Dendritic cell treated with granulocyte-macrophage colony-stimulating factor and Interleukin-4, amounts not matched to agents 40 ng/mL and 50 ng/mL, for 4 days (primary cell): ENCODE results near the gene PLA2G1B.

Source experiments
- H3K27ac Mint-ChIP-seq: one replicate; pipeline ENCODE4 v1.8.0; 2022; ENCODE audit warnings: mild to moderate bottlenecking, mixed read lengths
- H3K27me3 Mint-ChIP-seq: one replicate; pipeline ENCODE4 v1.8.0; 2022; ENCODE audit warnings: mild to moderate bottlenecking, mixed read lengths
- H3K36me3 Mint-ChIP-seq: one replicate; pipeline ENCODE4 v1.8.0; 2022; ENCODE audit warnings: low read depth, mixed read lengths
- H3K4me1 Mint-ChIP-seq: one replicate; pipeline ENCODE4 v1.8.0; 2022; ENCODE audit warnings: low read depth, mixed read lengths
- H3K4me3 Mint-ChIP-seq: one replicate; pipeline ENCODE4 v1.8.0; 2022; ENCODE audit warnings: mild to moderate bottlenecking, moderate library complexity, mixed read lengths
- H3K9me3 Mint-ChIP-seq: one replicate; pipeline ENCODE4 v1.8.0; 2022; ENCODE audit warnings: mixed read lengths
- intact Hi-C: fragments of 100-400 bp; cut with micrococcal nuclease; formaldehyde crosslinking; loops from one replicate; pipeline ENCODE4 v1.15.0; 2022

The PLA2G1B gene

GRCh38 chr12:120365675-120366340, 38.2 kb upstream of the PLA2G1B start:
- no peak overlapping the region for H3K4me3 Mint-ChIP-seq
- no peaks in the 10 kb centered on the region for H3K36me3 Mint-ChIP-seq
- H3K4me1 Mint-ChIP-seq: peaks cover 13% of the 10 kb centered on the region
- intact Hi-C loops: no loop called here
- H3K27ac Mint-ChIP-seq: no peak overlapping the region
- H3K27me3 Mint-ChIP-seq: peaks cover 83% of the 10 kb centered on the region
- no peaks in the 10 kb centered on the region for H3K9me3 Mint-ChIP-seq

GRCh38 chr12:120364487-120364886, 36.9 kb upstream of the PLA2G1B start:
- H3K4me1 Mint-ChIP-seq: peaks cover 8% of the 10 kb centered on the region
- H3K36me3 Mint-ChIP-seq: no peaks in the 10 kb centered on the region
- intact Hi-C loops: no loop called here
- H3K27ac Mint-ChIP-seq: no peak overlapping the region
- H3K9me3 Mint-ChIP-seq: no peaks in the 10 kb centered on the region
- H3K27me3 Mint-ChIP-seq: peaks cover 82% of the 10 kb centered on the region
- H3K4me3 Mint-ChIP-seq: no peak overlapping the region

DNA sequence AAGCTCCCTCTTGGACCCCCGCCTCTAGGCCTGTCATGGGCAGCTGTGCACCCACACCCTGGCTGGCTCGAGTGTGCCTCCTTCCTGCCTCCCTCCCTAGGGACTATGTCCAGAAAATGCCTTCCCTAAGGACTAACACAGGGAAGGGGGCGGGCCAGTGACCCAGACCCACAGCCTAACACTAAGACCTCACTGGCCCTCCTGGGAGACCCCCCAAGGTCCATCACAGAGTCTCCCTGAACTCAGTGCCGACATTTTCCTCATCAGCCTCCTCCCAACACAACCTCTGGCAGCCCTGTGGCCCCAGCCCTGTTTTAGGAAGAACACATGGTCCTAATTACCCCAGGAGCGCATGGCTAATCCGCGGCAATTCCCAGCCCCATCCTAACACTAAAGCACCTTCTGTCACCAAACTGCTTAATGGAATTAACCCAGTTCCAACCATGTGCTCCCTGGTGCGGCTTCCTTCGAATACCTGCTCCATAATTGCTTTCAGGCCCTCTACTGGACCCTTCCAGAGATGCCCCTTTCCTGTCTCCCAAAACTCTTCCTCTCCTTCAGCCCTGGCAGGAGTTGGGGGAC, 35.8 kb upstream of the PLA2G1B start:
- intact Hi-C loops: no loop called here
- no peak overlapping the region for H3K27ac Mint-ChIP-seq

DNA sequence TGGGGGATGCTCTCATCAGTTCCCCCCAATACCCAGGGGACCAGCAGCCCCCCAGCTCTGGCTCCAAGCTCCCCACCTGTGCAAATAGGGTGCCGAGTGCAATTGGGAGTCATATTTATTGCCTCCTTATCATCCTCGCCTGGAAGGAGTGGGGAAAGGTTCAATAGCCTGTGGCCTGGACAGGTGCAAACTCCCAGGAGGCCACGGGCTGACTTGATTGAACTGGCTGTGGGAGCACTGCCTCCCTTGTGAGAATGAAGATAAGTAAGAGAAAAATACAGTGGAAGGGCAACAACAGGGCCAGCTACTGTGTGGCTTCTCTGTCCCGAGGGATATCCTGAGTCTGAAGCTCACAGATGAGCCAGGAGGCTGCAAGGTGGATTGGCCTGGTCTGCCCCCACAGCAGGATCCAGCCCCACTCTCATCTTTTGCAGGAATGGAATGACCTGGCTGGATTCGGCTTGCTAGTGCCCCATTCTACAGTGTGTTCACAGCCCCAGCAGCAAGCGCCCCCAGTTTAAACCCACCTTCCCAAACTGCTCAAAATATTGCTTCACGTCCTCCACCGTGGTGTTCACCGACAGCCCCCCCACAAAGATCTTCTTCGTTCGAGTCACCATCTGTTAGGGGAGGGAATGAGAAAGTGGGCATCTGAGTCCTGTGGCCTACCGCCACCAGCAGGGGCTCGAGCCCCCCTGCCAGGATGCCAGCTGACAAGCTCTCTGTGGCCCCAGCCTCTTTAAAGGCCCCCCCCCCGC, 35.1 kb upstream of the PLA2G1B start:
- Mint-ChIP-seq H3K4me3 (no peak overlapping the region), H3K27ac (no peak overlapping the region), H3K4me1 (peaks cover 6% of the 10 kb centered on the region), H3K36me3 (no peaks in the 10 kb centered on the region), H3K9me3 (no peaks in the 10 kb centered on the region), H3K27me3 (peaks cover 93% of the 10 kb centered on the region)
- intact Hi-C loops: no loop called here

More for the DNA sequence above, 35.8 kb upstream of the PLA2G1B start:
- peaks cover 6% of the 10 kb centered on the region for H3K4me1 Mint-ChIP-seq
- peaks cover 91% of the 10 kb centered on the region for H3K27me3 Mint-ChIP-seq
- H3K4me3 Mint-ChIP-seq: no peak overlapping the region
- H3K36me3 Mint-ChIP-seq: no peaks in the 10 kb centered on the region
- H3K9me3 Mint-ChIP-seq: no peaks in the 10 kb centered on the region

- no peak overlapping the region for H3K27ac Mint-ChIP-seq
- no peak overlapping the region for H3K4me3 Mint-ChIP-seq
- peaks cover 6% of the 10 kb centered on the region for H3K4me1 Mint-ChIP-seq
- no peaks in the 10 kb centered on the region for H3K9me3 Mint-ChIP-seq
- H3K36me3 Mint-ChIP-seq: no peaks in the 10 kb centered on the region
- peaks cover 89% of the 10 kb centered on the region for H3K27me3 Mint-ChIP-seq
- intact Hi-C loops: no loop called here
Measured at GRCh38 chr12:120361506-120362208, 34.1 kb upstream of the PLA2G1B start.

GRCh38 chr12:120359128-120359527, 31.5 kb upstream of the PLA2G1B start:
- Mint-ChIP-seq H3K36me3 (no peaks in the 10 kb centered on the region), H3K9me3 (no peaks in the 10 kb centered on the region), H3K27ac (no peak overlapping the region), H3K4me1 (peaks cover 6% of the 10 kb centered on the region), H3K27me3 (peaks cover 74% of the 10 kb centered on the region), H3K4me3 (no peak overlapping the region)
- intact Hi-C loops: no loop called here

GRCh38 chr12:120358412-120359100, 31.0 kb upstream of the PLA2G1B start:
- intact Hi-C loops: no loop called here
- Mint-ChIP-seq H3K27ac (no peak overlapping the region), H3K27me3 (peaks cover 70% of the 10 kb centered on the region), H3K9me3 (no peaks in the 10 kb centered on the region), H3K4me1 (peaks cover 6% of the 10 kb centered on the region), H3K4me3 (no peak overlapping the region), H3K36me3 (no peaks in the 10 kb centered on the region)

DNA sequence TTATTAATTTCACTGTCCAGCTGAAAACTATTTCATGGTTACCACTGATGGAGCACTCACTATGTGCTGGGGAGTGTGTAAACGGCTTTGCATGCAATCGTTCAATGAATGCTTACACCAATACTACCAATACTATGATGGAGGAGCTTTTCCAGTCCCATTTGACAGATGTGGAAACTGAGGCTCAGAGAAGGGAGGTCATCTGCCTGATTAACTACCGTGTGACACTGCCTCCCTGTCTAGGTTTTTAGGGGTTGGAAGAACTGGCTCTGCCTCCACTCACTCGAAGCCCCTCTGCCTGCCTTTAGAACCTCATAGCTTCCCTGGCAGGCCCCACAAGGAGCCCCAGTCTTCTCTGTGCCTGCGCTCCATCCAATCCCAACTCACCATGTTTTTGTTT, 29.5 kb upstream of the PLA2G1B start:
- Mint-ChIP-seq H3K36me3 (no peaks in the 10 kb centered on the region), H3K27me3 (peaks cover 60% of the 10 kb centered on the region), H3K27ac (no peak overlapping the region), H3K4me1 (peaks cover 6% of the 10 kb centered on the region), H3K9me3 (no peaks in the 10 kb centered on the region), H3K4me3 (no peak overlapping the region)
- intact Hi-C loops: loop anchor here (2.0 kb wide), 1 partner anchor 110 kb away; no protein-coding TSS in a partner anchor

- Mint-ChIP-seq H3K36me3 (no peaks in the 10 kb centered on the region), H3K27ac (no peak overlapping the region)
Measured at GRCh38 chr12:120356567-120357030, 29.0 kb upstream of the PLA2G1B start.

GRCh38 chr12:120353556-120354317, 26.2 kb upstream of the PLA2G1B start:
- Mint-ChIP-seq H3K9me3 (no peaks in the 10 kb centered on the region), H3K4me3 (no peak overlapping the region), H3K27ac (no peak overlapping the region), H3K27me3 (peaks cover 47% of the 10 kb centered on the region), H3K36me3 (no peaks in the 10 kb centered on the region), H3K4me1 (no peaks in the 10 kb centered on the region)
- intact Hi-C loops: no loop called here

More at GRCh38 chr12:120356567-120357030, 29.0 kb upstream of the PLA2G1B start:
- peaks cover 55% of the 10 kb centered on the region for H3K27me3 Mint-ChIP-seq
- intact Hi-C loops: loop anchor here (1.0 to 2.0 kb wide), 2 partner anchors 74 to 110 kb away; no protein-coding TSS in a partner anchor
- H3K9me3 Mint-ChIP-seq: no peaks in the 10 kb centered on the region
- peaks cover 2% of the 10 kb centered on the region for H3K4me1 Mint-ChIP-seq
- H3K4me3 Mint-ChIP-seq: no peak overlapping the region

DNA sequence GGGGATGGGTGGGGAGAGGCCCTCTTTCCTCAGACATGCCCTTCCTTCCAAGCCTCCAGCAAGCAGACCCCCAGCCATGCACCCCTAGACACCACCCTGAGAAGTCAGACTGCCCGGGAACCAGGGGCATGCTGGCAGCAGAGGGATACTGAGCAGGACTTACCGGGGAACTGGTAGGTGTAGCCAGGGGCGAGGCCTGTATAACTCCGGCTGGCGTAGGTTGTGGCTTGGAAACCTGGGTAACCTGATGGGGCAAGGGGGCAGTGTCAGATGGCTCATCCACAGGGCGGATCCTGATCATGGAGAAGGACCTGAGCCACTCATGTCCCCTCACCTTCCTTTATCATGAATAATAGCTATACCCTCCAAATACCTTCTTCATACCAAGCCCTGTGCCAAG, 25.6 kb upstream of the PLA2G1B start:
- Mint-ChIP-seq H3K36me3 (no peaks in the 10 kb centered on the region), H3K27me3 (peaks cover 41% of the 10 kb centered on the region), H3K27ac (no peak overlapping the region), H3K4me3 (no peak overlapping the region), H3K9me3 (no peaks in the 10 kb centered on the region), H3K4me1 (no peaks in the 10 kb centered on the region)
- intact Hi-C loops: no loop called here

DNA sequence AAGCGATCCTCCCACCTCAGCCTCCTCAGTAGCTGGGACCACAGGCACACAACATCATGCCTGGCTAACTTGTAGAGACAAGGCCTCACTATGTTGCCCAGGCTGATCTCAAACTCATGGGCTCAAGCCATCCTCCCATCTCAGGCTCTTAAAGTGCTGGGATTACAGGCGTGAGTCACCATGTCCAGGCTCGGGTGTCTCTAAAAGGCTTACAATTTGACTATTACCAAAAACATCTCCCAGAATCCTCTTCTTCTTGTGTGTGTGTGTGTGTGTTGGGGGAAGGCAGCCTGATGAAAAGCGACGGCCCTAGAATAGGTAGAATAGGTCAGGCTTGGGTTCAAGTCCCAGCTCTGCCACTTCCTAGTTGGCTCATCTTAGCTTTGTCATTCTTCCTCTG, 24.5 kb upstream of the PLA2G1B start:
- Mint-ChIP-seq H3K27ac (no peak overlapping the region), H3K4me3 (no peak overlapping the region), H3K27me3 (peaks cover 31% of the 10 kb centered on the region), H3K9me3 (no peaks in the 10 kb centered on the region), H3K36me3 (no peaks in the 10 kb centered on the region), H3K4me1 (no peaks in the 10 kb centered on the region)
- intact Hi-C loops: no loop called here
